HEK293T (cell line): ENCODE results near the gene CGB1.
"Not testable (repeated sequence)": the region's sequence is repeated elsewhere in the genome, so short reads cannot be mapped to it uniquely, and the experiment has no call there.

Experiments used
- BHLHE40 ChIP-seq: fragments of 450-650 bp; IDR thresholded peaks from 2 replicates; pipeline ENCODE4 v1.6.1; 2016; ENCODE audit warnings: mild to moderate bottlenecking, moderate library complexity, borderline replicate concordance
- CTBP1 ChIP-seq: fragments of 450-650 bp; IDR thresholded peaks from 2 replicates; pipeline ENCODE4 v1.6.1; 2016; ENCODE audit warnings: borderline replicate concordance
- FOXK2 ChIP-seq: fragments of 450-650 bp; IDR thresholded peaks from 2 replicates; pipeline ENCODE4 v1.6.1; 2016; ENCODE audit warnings: mild to moderate bottlenecking
- FOXM1 ChIP-seq: fragments of 450-650 bp; IDR thresholded peaks from 2 replicates; pipeline ENCODE4 v1.6.1; 2017; ENCODE audit warnings: mild to moderate bottlenecking, borderline replicate concordance
- L3MBTL2 ChIP-seq: fragments of 450-650 bp; conservative IDR thresholded peaks from 2 replicates; pipeline ENCODE4 v1.6.1; 2016; ENCODE audit warnings: mild to moderate bottlenecking
- LEF1 ChIP-seq: fragments of 450-650 bp; IDR thresholded peaks from 2 replicates; pipeline ENCODE4 v1.6.1; 2017; ENCODE audit warnings: mild to moderate bottlenecking, borderline replicate concordance
- NFRKB ChIP-seq: fragments of 450-650 bp; IDR thresholded peaks from 2 replicates; pipeline ENCODE4 v1.6.1; 2016; ENCODE audit warnings: mild to moderate bottlenecking, moderate library complexity
- SP1 ChIP-seq: fragments of 450-650 bp; IDR thresholded peaks from 2 replicates; pipeline ENCODE4 v1.6.1; 2017
- SUZ12 ChIP-seq: fragments of 450-650 bp; IDR thresholded peaks from 2 replicates; pipeline ENCODE4 v1.6.1; 2016; ENCODE audit warnings: mild to moderate bottlenecking
- ZNF384 ChIP-seq: fragments of 450-650 bp; IDR thresholded peaks from 2 replicates; pipeline ENCODE4 v1.6.1; 2016

- TF ChIP-seq ZNF384, LEF1, NFRKB, SUZ12, BHLHE40, SP1, L3MBTL2, FOXK2, CTBP1, FOXM1: not testable (repeated sequence)
Observed at GRCh38 chr19:49025088-49025487, 11.6 kb downstream of the CGB1 start.
